Measurements from ENCODE around the gene NPPA. TPM values are rescaled to one million over a fixed set of nuclear protein-coding genes. Genes with fewer than 3 reads are reported as not detected.

The NPPA gene
- total RNA-seq, 2 experiments from 2014 or later: not detected

GRCh38 chr1:11802973-11803885 lies 44.4 kb downstream of the NPPA start:
- intact Hi-C loops (cut with micrococcal nuclease): no loop called here
- POLR2A ChIA-PET: interaction anchor here (0.6 to 6.5 kb wide), 4 partner anchors 16 to 106 kb away, joined by 3 to 123 read pairs (median 4); no protein-coding TSS in a partner anchor
- Mint-ChIP-seq H3K36me3 (ENCODE audit: low read depth) (peaks cover 8% of the 10 kb centered on the region), H3K4me3 (peak overlapping the region; percentile 72), H3K27ac (peak overlapping the region; percentile 79), H3K9me3 (no peaks in the 10 kb centered on the region), H3K27me3 (no peaks in the 10 kb centered on the region), H3K4me1 (ENCODE audit: low read depth) (peaks cover 46% of the 10 kb centered on the region)
- DNase-seq (peak; percentile 87), ATAC-seq (peak; percentile 54)
- no peak for TF ChIP-seq CTCF (IDR thresholded peaks at IDR 0.05)
- CTCF ChIA-PET: interaction anchor here (0.8 to 1.7 kb wide), 5 partner anchors 12 to 139 kb away, joined by 3 to 6 read pairs (median 5); partner anchors contain the start of gene FBXO6

- ATAC-seq: no peak
These were observed 45.0 kb downstream of the NPPA start for GRCh38 chr1:11802616-11802972.

GRCh38 chr1:11800756-11801433 lies 46.7 kb downstream of the NPPA start:
- intact Hi-C loops (cut with micrococcal nuclease): no loop called here
- Mint-ChIP-seq H3K4me1 (ENCODE audit: low read depth) (peaks cover 33% of the 10 kb centered on the region), H3K36me3 (ENCODE audit: low read depth) (peaks cover 4% of the 10 kb centered on the region), H3K9me3 (no peaks in the 10 kb centered on the region), H3K4me3 (no peak overlapping the region), H3K27me3 (no peaks in the 10 kb centered on the region), H3K27ac (no peak overlapping the region)
- POLR2A ChIA-PET: interaction anchor here (1.6 kb wide), 1 partner anchor 107 kb away, joined by 6 read pairs; no protein-coding TSS in a partner anchor
- DNase-seq (no peak), ATAC-seq (no peak)
- CTCF ChIA-PET: interaction anchor here (0.6 kb wide), 1 partner anchor 122 kb away, joined by 3 read pairs; no protein-coding TSS in a partner anchor
- no peak for TF ChIP-seq CTCF (IDR thresholded peaks at IDR 0.05)

More at GRCh38 chr1:11802616-11802972, 45.0 kb downstream of the NPPA start:
- intact Hi-C loops (cut with micrococcal nuclease): no loop called here
- Mint-ChIP-seq H3K27ac (peak overlapping the region; percentile 79), H3K27me3 (no peaks in the 10 kb centered on the region), H3K36me3 (ENCODE audit: low read depth) (peaks cover 4% of the 10 kb centered on the region), H3K4me3 (peak overlapping the region; percentile 72), H3K9me3 (no peaks in the 10 kb centered on the region), H3K4me1 (ENCODE audit: low read depth) (peaks cover 41% of the 10 kb centered on the region)
- peak; percentile 32 for DNase-seq
- POLR2A ChIA-PET: interaction anchor here (1.1 to 6.5 kb wide), 2 partner anchors 15 to 106 kb away, joined by 4 to 123 read pairs; no protein-coding TSS in a partner anchor
- CTCF ChIA-PET: interaction anchor here (1.0 to 1.7 kb wide), 3 partner anchors 17 to 138 kb away, joined by 3 to 5 read pairs (median 5); partner anchors contain the start of gene FBXO6
- TF ChIP-seq CTCF (IDR thresholded peaks at IDR 0.05): no peak

GRCh38 chr1:11800391-11800755 lies 47.2 kb downstream of the NPPA start:
- H3K36me3 Mint-ChIP-seq (ENCODE audit: low read depth): peaks cover 5% of the 10 kb centered on the region
- no peak for DNase-seq
- CTCF ChIA-PET: no interaction called here
- POLR2A ChIA-PET: interaction anchor here (1.6 kb wide), 1 partner anchor 108 kb away, joined by 6 read pairs; no protein-coding TSS in a partner anchor
- H3K27ac Mint-ChIP-seq: no peak overlapping the region
- no peaks in the 10 kb centered on the region for H3K9me3 Mint-ChIP-seq
- peaks cover 33% of the 10 kb centered on the region for H3K4me1 Mint-ChIP-seq (ENCODE audit: low read depth)
- no peak for ATAC-seq
- H3K4me3 Mint-ChIP-seq: no peak overlapping the region
- H3K27me3 Mint-ChIP-seq: no peaks in the 10 kb centered on the region
- intact Hi-C loops (cut with micrococcal nuclease): no loop called here
- TF ChIP-seq CTCF (IDR thresholded peaks at IDR 0.05): no peak

All from activated CD8-positive, alpha-beta T cell treated with anti-CD3 and anti-CD28 coated beads for 36 hours (primary cell).